AG04450 (cell line): ENCODE measurements around the gene SARDH. TPM values are rescaled to one million over a fixed set of nuclear protein-coding genes. Genes with fewer than 3 reads are reported as not detected.

Source experiments
- CTCF ChIA-PET: fragments of 300-600, 350-600 bp; formaldehyde crosslinking; extraction: SDS; loops from one replicate; lab custom pipeline; 2022; ENCODE audit warnings: antibody characterized with exemption, inconsistent platforms; lab: Charles Lee
- POLR2A ChIA-PET: fragments of 350-600 bp; formaldehyde crosslinking; extraction: SDS; loops from one replicate; lab custom pipeline; 2021; ENCODE audit warnings: antibody characterized with exemption, inconsistent platforms; lab: Yijun Ruan, JAX
- DNase-seq: peaks from one replicate; pipeline ENCODE4 v3.0.0-alpha.2; 2011; ENCODE audit warnings: low read depth, low spot score
- H3K27ac ChIP-seq: one replicate; pipeline ENCODE4 v1.5.1; 2012; ENCODE audit warnings: low read depth, low read length, control low read depth
- H3K27me3 ChIP-seq: one replicate; pipeline ENCODE4 v1.6.0; 2012; ENCODE audit warnings: low read length; ENCODE audit not compliant: control insufficient read depth, insufficient read depth
- H3K4me3 ChIP-seq: 2 replicates; pipeline ENCODE4 v1.5.1; 2011; ENCODE audit warnings: mild to moderate bottlenecking, low read depth, low read length, control low read depth
- H3K9me3 ChIP-seq: 2 replicates; pipeline ENCODE4 v1.5.1; 2012; ENCODE audit warnings: low read length; ENCODE audit not compliant: control insufficient read depth, insufficient read depth
- polyA plus RNA-seq: library from polyadenylated mRNA; depleted of rRNA; stranded (reverse); fragments of >200 nt; gene quantifications from 2 replicates; pipeline ENCODE4 v1.2.3, GENCODE V29; 2011
- TF ChIP-seq, protein P1 (sequence below): IDR thresholded peaks from 2 replicates; pipeline ENCODE4 v1.5.1; 2011; ENCODE audit warnings: low read depth, low read length, control low read depth, inconsistent platforms

SARDH gene
- polyA plus RNA-seq, 1 experiment: 1.3 TPM

GRCh38 chr9:133734590-133735414, 3.4 kb downstream of the SARDH start:
- CTCF ChIA-PET: interaction anchor here (0.6 to 0.8 kb wide), 2 partner anchors 12 to 549 kb away, joined by 3 to 4 read pairs; no protein-coding TSS in a partner anchor
- TF ChIP-seq, protein P1, sequence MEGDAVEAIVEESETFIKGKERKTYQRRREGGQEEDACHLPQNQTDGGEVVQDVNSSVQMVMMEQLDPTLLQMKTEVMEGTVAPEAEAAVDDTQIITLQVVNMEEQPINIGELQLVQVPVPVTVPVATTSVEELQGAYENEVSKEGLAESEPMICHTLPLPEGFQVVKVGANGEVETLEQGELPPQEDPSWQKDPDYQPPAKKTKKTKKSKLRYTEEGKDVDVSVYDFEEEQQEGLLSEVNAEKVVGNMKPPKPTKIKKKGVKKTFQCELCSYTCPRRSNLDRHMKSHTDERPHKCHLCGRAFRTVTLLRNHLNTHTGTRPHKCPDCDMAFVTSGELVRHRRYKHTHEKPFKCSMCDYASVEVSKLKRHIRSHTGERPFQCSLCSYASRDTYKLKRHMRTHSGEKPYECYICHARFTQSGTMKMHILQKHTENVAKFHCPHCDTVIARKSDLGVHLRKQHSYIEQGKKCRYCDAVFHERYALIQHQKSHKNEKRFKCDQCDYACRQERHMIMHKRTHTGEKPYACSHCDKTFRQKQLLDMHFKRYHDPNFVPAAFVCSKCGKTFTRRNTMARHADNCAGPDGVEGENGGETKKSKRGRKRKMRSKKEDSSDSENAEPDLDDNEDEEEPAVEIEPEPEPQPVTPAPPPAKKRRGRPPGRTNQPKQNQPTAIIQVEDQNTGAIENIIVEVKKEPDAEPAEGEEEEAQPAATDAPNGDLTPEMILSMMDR: no peak
- POLR2A ChIA-PET: interaction anchor here (0.6 kb wide), 1 partner anchor 22 kb away, joined by 3 read pairs; no protein-coding TSS in a partner anchor
- DNase-seq: no peak
- Histone ChIP-seq H3K9me3 (no peaks in the 10 kb centered on the region; the same call in 1 of the 2 replicates), H3K27me3 (peaks cover 2% of the 10 kb centered on the region), H3K27ac (no peak overlapping the region), H3K4me3 (no peak overlapping the region)

DNA sequence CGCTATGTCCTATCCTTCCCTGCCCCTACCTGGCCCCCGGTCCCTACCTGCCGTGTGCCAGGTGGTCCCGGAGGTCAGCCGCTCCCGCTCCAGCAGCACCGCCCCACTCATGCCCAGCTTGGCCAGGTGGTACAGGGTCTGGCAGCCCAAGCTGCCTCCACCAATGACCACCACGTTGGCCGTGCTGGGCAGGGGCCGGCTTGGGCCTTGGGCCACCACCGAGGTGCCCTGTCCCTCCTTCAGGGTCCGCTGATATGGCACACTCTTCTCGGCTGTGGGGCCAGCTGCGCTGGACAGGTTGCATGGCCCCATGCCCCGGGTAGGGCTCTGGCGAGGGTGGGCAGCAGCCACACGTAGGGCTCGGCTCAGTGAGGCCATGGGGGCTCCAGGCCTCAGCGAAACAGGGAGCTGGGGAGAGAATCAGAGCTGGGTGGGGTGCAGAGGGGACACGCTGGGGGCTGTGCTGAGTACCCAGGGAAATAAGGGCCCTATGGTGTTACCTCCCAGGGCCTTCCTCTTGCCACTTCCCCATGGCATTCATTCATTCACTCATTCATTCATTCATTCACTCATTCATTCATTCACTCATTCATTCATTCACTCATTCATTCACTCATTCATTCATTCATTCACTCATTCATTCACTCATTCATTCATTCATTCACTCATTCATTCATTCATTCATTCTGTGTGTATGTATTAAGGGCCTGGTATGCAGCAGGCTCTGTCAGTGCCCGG, 4.2 kb downstream of the SARDH start:
- TF ChIP-seq, protein P1: no peak
- no peak for DNase-seq
- Histone ChIP-seq H3K9me3 (no peaks in the 10 kb centered on the region; the same call in 1 of the 2 replicates), H3K27ac (no peak overlapping the region), H3K4me3 (no peak overlapping the region), H3K27me3 (peaks cover 7% of the 10 kb centered on the region)
- ChIA-PET CTCF (no interaction called here), POLR2A (interaction anchor here (0.6 kb wide), 1 partner anchor 23 kb away, joined by 3 read pairs; no protein-coding TSS in a partner anchor)

GRCh38 chr9:133733421-133733795, 4.7 kb downstream of the SARDH start:
- no peak for DNase-seq
- Histone ChIP-seq H3K27me3 (peaks cover 8% of the 10 kb centered on the region), H3K9me3 (no peaks in the 10 kb centered on the region; the same call in 1 of the 2 replicates), H3K4me3 (no peak overlapping the region), H3K27ac (no peak overlapping the region)
- ChIA-PET POLR2A (no interaction called here), CTCF (interaction anchor here (1.6 kb wide), 1 partner anchor 9 kb away, joined by 8 read pairs; no protein-coding TSS in a partner anchor)
- TF ChIP-seq, protein P1: no peak

DNA sequence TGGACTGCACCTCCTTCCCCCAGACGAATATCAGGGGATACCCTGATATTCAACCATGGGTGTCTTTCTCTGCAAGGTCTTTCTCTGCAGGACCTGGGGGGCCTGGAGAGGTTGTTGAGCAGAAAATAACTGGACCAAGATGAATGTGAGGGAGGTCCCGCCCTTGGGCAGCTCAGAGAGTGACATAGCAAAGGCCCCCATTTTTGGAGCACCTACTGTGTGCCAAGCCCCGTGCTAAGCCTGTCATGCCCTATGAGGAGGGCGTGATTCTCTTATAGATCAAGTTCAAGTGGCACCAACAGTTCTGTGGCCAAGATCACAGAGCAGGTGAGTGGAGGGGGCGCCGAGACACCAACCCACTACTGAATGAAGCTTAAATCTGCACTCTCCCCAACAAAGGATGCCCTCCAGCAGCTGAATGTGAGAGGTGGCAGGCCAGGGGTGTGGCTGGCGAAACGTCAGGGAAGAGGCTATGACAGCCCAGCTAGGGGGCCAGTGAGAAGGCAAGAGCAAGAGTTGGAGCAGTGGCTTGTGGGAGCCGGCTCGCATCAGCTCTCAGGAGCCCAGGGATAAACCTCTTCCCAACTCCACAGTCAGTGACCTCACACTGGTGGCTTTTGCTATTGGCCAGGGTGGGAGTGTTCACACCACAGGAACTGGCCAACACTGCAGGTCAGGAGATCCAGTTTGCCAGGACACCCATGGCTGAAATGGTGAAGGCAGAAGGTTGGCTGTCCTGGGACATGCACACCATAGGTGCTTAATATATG, 5.3 kb downstream of the SARDH start:
- Histone ChIP-seq H3K27me3 (peaks cover 8% of the 10 kb centered on the region), H3K4me3 (no peak overlapping the region), H3K27ac (no peak overlapping the region), H3K9me3 (no peaks in the 10 kb centered on the region; the same call in 1 of the 2 replicates)
- no peak for DNase-seq
- TF ChIP-seq, protein P1: no peak
- CTCF ChIA-PET: interaction anchor here (1.6 kb wide), 1 partner anchor 10 kb away, joined by 8 read pairs; no protein-coding TSS in a partner anchor
- POLR2A ChIA-PET: no interaction called here
